Trophoblast cell (in vitro differentiated cells and primary cell): ENCODE results near the gene PRTG.

Experiments used
- DNase-seq, 2 donors: peaks; one replicate each; pipeline ENCODE4 v3.0.0-alpha.2; 2016
- H2AFZ ChIP-seq: 2 replicates; pipeline ENCODE4 v1.6.1; 2013; ENCODE audit warnings: low read length, moderate library complexity, mild to moderate bottlenecking; ENCODE audit not compliant: insufficient read depth, poor library complexity
- H2AK5ac ChIP-seq: 2 replicates; pipeline ENCODE4 v1.6.1; 2013; ENCODE audit warnings: mild to moderate bottlenecking, low read length
- H2BK120ac ChIP-seq: 2 replicates; pipeline ENCODE4 v1.6.1; 2013; ENCODE audit warnings: low read length, mild to moderate bottlenecking, moderate library complexity; ENCODE audit not compliant: insufficient read depth, poor library complexity
- H2BK12ac ChIP-seq: 2 replicates; pipeline ENCODE4 v1.6.1; 2013; ENCODE audit warnings: mild to moderate bottlenecking, low read length, moderate library complexity
- H2BK5ac ChIP-seq: 2 replicates; pipeline ENCODE4 v1.6.1; 2013; ENCODE audit warnings: low read length, low read depth, moderate library complexity, mild to moderate bottlenecking; ENCODE audit not compliant: poor library complexity
- H3K14ac ChIP-seq: 2 replicates; pipeline ENCODE4 v1.6.1; 2013; ENCODE audit warnings: mild to moderate bottlenecking, low read length
- H3K18ac ChIP-seq: 2 replicates; pipeline ENCODE4 v1.6.1; 2013; ENCODE audit warnings: mild to moderate bottlenecking, low read length
- H3K23ac ChIP-seq: 2 replicates; pipeline ENCODE4 v1.6.1; 2013; ENCODE audit warnings: low read length
- H3K27ac ChIP-seq: 2 replicates; pipeline ENCODE4 v1.5.1; 2013; ENCODE audit warnings: low read depth, mild to moderate bottlenecking, inconsistent platforms, low read length, moderate library complexity
- H3K27me3 ChIP-seq: 2 replicates; pipeline ENCODE4 v1.6.1; 2013; ENCODE audit warnings: inconsistent platforms, mild to moderate bottlenecking, low read length, moderate library complexity; ENCODE audit not compliant: insufficient read depth
- H3K36me3 ChIP-seq, 2 experiments: 1 replicate in 1 of 2; 2 replicates in 1 of 2; pipeline ENCODE4 v1.6.1; 2013; ENCODE audit warnings: low read length in 2 of 2, mild to moderate bottlenecking in 2 of 2, moderate library complexity in 1 of 2; ENCODE audit not compliant: insufficient read depth in 2 of 2, control insufficient read depth in 1 of 2
- H3K4ac ChIP-seq: 2 replicates; pipeline ENCODE4 v1.6.1; 2013; ENCODE audit warnings: low read depth, mild to moderate bottlenecking, low read length, moderate library complexity
- H3K4me1 ChIP-seq, 2 experiments: 1 replicate in 1 of 2; 2 replicates in 1 of 2; pipeline ENCODE4 v1.6.1; 2013; ENCODE audit warnings: low read length in 2 of 2, mild to moderate bottlenecking in 2 of 2, moderate library complexity in 1 of 2; ENCODE audit not compliant: insufficient read depth in 2 of 2, control insufficient read depth in 1 of 2
- H3K4me2 ChIP-seq: 2 replicates; pipeline ENCODE4 v1.6.1; 2013; ENCODE audit warnings: inconsistent platforms, mild to moderate bottlenecking, low read length, moderate library complexity
- H3K4me3 ChIP-seq: 2 replicates; pipeline ENCODE4 v1.5.1; 2013; ENCODE audit warnings: mild to moderate bottlenecking, low read depth, low read length, inconsistent platforms
- H3K79me1 ChIP-seq: one replicate; pipeline ENCODE4 v1.6.1; 2013; ENCODE audit warnings: low read length
- H3K79me2 ChIP-seq: 2 replicates; pipeline ENCODE4 v1.6.1; 2013; ENCODE audit warnings: low read length, mild to moderate bottlenecking; ENCODE audit not compliant: control insufficient read depth, insufficient read depth, poor library complexity
- H3K9ac ChIP-seq: 2 replicates; pipeline ENCODE4 v1.6.1; 2013; ENCODE audit warnings: mild to moderate bottlenecking, low read length
- H3K9me3 ChIP-seq: 2 replicates; pipeline ENCODE4 v1.6.1; 2013; ENCODE audit warnings: low read depth, mild to moderate bottlenecking, control low read depth, inconsistent platforms, low read length; ENCODE audit not compliant: insufficient read depth
- H4K12ac ChIP-seq: 2 replicates; pipeline ENCODE4 v1.6.1; 2013; ENCODE audit warnings: low read depth, mild to moderate bottlenecking, low read length, moderate library complexity
- H4K8ac ChIP-seq: 2 replicates; pipeline ENCODE4 v1.6.1; 2013; ENCODE audit warnings: low read depth, mild to moderate bottlenecking, low read length, moderate library complexity
- H4K91ac ChIP-seq: one replicate; pipeline ENCODE4 v1.6.1; 2013; ENCODE audit warnings: low read depth, mild to moderate bottlenecking, low read length, moderate library complexity
- WGBS: extraction: QIAGEN DNeasy Blood & Tissue Kit; methylation state at CpG from one replicate; pipeline ENCODE4 v1.1.7; 2013; ENCODE audit warnings: missing lambda C conversion rate; ENCODE audit not compliant: insufficient read length, insufficient coverage; ENCODE audit errors: extremely low coverage; 5-methylcytosine and 5-hydroxymethylcytosine counted together

Gene PRTG

DNA sequence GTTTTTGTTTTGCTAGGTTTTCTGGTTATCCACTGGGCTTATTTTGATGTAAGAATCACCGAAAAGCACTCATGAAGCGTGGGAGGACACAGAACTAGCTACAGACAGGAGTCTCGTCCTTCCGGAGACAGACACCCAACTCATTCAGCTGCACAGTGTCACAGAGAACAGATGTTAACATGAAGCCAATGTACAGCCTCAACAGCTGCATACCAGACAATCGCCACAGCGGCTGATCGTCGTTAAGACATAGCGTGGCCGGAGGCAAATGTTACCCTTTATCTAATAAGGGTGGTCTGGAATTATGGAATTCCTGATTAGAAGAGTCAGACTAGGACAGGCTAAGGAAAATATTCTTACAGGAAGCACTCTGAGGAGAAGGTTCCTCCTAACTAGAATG is 153.7 kb downstream of the PRTG start:
- Histone ChIP-seq H3K9ac (no peak overlapping the region), H2AFZ (no peak overlapping the region), H4K12ac (no peak overlapping the region), H3K14ac (no peak overlapping the region), H3K36me3 (no peaks in the 10 kb centered on the region), H3K79me1 (peaks cover 8% of the 10 kb centered on the region), H4K91ac (no peak overlapping the region), H2BK5ac (no peak overlapping the region), H4K8ac (no peak overlapping the region), H3K4me3 (no peak overlapping the region), H2BK12ac (no peak overlapping the region), H3K4me2 (no peak overlapping the region), H3K79me2 (peaks cover 4% of the 10 kb centered on the region), H3K9me3 (no peaks in the 10 kb centered on the region), H3K27me3 (peaks cover 14% of the 10 kb centered on the region), H2AK5ac (no peak overlapping the region), H2BK120ac (no peak overlapping the region), H3K18ac (no peak overlapping the region), H3K4me1 (peaks cover 3 to 4% of the 10 kb centered on the region in 2 experiments), H3K23ac (no peak overlapping the region), H3K27ac (no peak overlapping the region), H3K4ac (no peak overlapping the region)
- DNase-seq: peak; percentile 71 to 87
- WGBS: no CpG with 5 or more reads among the region's 10 CpGs

DNA sequence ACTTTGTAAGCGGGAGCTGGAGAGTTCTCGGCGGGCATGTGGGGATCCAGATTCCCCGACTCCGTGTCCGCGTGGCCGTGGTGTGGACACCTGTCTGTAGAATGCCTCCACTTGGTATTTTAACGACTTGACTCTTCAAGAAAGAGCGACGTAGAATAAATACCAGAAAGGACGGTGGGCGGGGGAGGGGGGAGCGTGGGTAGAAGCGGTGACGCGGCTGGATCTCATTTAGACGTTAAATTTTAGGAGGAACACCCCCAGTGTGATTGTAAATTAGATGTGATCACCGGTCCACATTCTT is 154.2 kb downstream of the PRTG start:
- Histone ChIP-seq H3K79me2 (peaks cover 4% of the 10 kb centered on the region), H2AFZ (peak overlapping the region; percentile 97)
- peak; percentile 39 to 47 for DNase-seq

DNA sequence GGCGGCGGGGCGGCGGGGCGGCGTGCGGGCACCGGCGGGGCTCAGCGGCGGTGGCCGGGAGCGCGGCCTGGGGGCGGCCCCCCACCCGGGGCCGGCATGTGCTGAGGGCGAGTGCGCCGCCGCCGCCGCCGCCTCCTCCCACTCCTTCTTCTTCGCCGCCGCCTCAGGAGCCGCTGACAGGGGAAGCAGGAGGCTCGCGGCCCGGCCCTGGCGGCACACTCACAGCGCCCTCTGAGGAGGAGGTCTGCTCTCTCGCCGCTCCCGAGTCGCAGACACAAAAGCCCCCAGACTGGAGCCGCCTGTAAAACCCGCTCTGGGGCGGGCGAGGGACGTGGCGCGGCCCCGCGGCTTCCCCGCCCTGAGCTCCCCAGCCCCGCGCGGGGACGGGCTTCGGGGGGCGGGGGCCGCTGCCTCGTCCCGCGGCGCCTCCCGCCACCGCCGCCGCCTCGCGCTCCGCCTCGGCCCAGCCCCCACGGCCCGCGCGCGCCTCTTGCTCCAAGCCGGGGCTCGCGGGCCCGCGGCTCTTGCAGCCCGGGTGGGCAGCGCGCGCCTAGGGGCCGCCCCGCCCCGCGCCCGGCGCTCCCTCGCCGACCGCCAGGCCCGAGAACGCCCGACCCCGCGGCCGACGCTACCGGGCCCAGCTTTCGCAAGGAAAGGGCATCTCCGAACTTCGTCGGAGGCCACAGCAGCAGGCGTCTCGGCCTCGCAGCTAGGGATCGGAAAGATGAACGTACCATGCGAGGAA is 154.7 kb downstream of the PRTG start, which contains the start of gene PYGO1:
TSS of gene PYGO1 (minus strand) at position 276 of the 745 bp plus-strand sequence. CDS start 462 bp downstream, outside the sequence.
- H4K91ac ChIP-seq: peak within 1 kb of the TSS; percentile 77
- peak; percentile 55 to 65 for DNase-seq
- H3K79me1 ChIP-seq: peaks cover 8% of the 10 kb centered on the region
- H3K27ac ChIP-seq: peak within 1 kb of the TSS; percentile 8
- WGBS: no CpG with 5 or more reads among the region's 107 CpGs
- H3K9me3 ChIP-seq: no peaks in the 10 kb centered on the region
- H3K23ac ChIP-seq: no peak within 1 kb of the TSS
- peak within 1 kb of the TSS; percentile 97 for H2AFZ ChIP-seq
- H2AK5ac ChIP-seq: no peak within 1 kb of the TSS
- peak within 1 kb of the TSS; percentile 60 for H2BK120ac ChIP-seq
- peaks cover 3 to 4% of the 10 kb centered on the region in 2 experiments for H3K4me1 ChIP-seq
- H2BK5ac ChIP-seq: peak within 1 kb of the TSS; percentile 68
- peak within 1 kb of the TSS; percentile 66 for H3K4me3 ChIP-seq
- H3K4me2 ChIP-seq: peak within 1 kb of the TSS; percentile 74
- H3K4ac ChIP-seq: peak within 1 kb of the TSS; percentile 56
- H3K36me3 ChIP-seq: no peaks in the 10 kb centered on the region
- peaks cover 14% of the 10 kb centered on the region for H3K27me3 ChIP-seq
- H3K9ac ChIP-seq: peak within 1 kb of the TSS; percentile 59
- peak within 1 kb of the TSS; percentile 81 for H3K18ac ChIP-seq
- H4K8ac ChIP-seq: peak within 1 kb of the TSS; percentile 79
- H3K14ac ChIP-seq: peak within 1 kb of the TSS; percentile 92
- H3K79me2 ChIP-seq: peaks cover 4% of the 10 kb centered on the region
- H2BK12ac ChIP-seq: peak within 1 kb of the TSS; percentile 84
- H4K12ac ChIP-seq: peak within 1 kb of the TSS; percentile 81

More for the DNA sequence above, 154.2 kb downstream of the PRTG start:
- Histone ChIP-seq H3K18ac (peak overlapping the region; percentile 60), H4K91ac (peak overlapping the region; percentile 77), H2BK5ac (peak overlapping the region; percentile 68), H3K9ac (peak overlapping the region; percentile 19), H3K23ac (no peak overlapping the region), H3K27ac (peak overlapping the region; percentile 8), H3K9me3 (no peaks in the 10 kb centered on the region), H3K14ac (peak overlapping the region; percentile 92), H2BK120ac (peak overlapping the region; percentile 60), H2BK12ac (peak overlapping the region; percentile 84), H3K4me2 (peak overlapping the region; percentile 74), H3K4ac (peak overlapping the region; percentile 56), H2AK5ac (no peak overlapping the region), H4K12ac (peak overlapping the region; percentile 35), H3K4me1 (peaks cover 3 to 4% of the 10 kb centered on the region in 2 experiments), H3K79me1 (peaks cover 8% of the 10 kb centered on the region), H3K36me3 (no peaks in the 10 kb centered on the region), H4K8ac (peak overlapping the region; percentile 72), H3K4me3 (peak overlapping the region; percentile 66), H3K27me3 (peaks cover 14% of the 10 kb centered on the region)
- WGBS: no CpG with 5 or more reads among the region's 19 CpGs

DNA sequence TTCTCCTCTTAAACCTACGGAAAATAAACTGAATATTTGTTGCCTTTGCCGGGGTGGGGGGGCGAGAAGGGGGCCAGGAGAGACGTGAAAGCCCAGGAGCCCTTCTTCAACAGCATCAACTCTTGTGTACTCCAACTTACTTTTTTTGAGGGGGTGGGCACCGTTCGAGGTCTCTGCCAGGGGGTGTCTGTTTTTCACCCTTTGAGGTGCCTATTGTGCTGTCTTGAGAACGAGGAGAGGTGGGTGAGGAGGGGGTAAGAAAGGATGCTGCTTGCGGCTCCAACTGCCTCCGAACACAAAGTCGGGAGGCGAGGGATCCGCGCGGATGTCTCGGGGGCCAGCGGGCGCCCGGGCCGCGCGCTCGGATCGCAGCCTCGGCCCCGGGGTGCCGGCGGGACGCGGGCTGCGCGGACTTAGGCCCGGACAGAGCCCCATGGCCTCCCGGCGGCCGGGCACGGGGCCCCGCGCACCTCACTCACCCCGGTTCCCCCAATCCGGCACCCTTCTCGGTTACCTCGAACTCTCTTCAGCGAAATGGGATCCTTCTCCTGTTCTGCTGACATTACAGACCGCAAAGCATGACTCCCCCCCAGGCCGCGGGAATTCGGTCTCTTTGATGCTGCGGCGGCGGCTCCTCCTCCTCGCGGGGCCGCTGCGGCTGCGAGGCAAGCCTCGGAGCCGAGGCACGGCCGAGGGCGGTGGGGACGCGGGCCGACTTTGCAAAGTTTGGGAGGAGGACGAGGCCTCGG is 155.5 kb downstream of the PRTG start:
- no peak overlapping the region for H2AK5ac ChIP-seq
- peak overlapping the region; percentile 66 for H3K4me3 ChIP-seq
- peak overlapping the region; percentile 59 for H3K14ac ChIP-seq
- H4K8ac ChIP-seq: peak overlapping the region; percentile 79
- H2BK12ac ChIP-seq: peak overlapping the region; percentile 76
- no peak overlapping the region for H2BK5ac ChIP-seq
- H3K4ac ChIP-seq: no peak overlapping the region
- peak overlapping the region; percentile 74 for H3K4me2 ChIP-seq
- peak in 1 of 2 donors; percentile 46 for DNase-seq
- H3K9me3 ChIP-seq: no peaks in the 10 kb centered on the region
- peaks cover 8% of the 10 kb centered on the region for H3K79me1 ChIP-seq
- no peak overlapping the region for H3K27ac ChIP-seq
- peak overlapping the region; percentile 81 for H3K18ac ChIP-seq
- no peak overlapping the region for H3K23ac ChIP-seq
- peak overlapping the region; percentile 81 for H4K12ac ChIP-seq
- H3K79me2 ChIP-seq: peaks cover 4% of the 10 kb centered on the region
- peak overlapping the region; percentile 53 for H3K9ac ChIP-seq
- peak overlapping the region; percentile 95 for H2AFZ ChIP-seq
- WGBS: no CpG with 5 or more reads among the region's 65 CpGs
- peaks cover 3 to 4% of the 10 kb centered on the region in 2 experiments for H3K4me1 ChIP-seq
- no peaks in the 10 kb centered on the region for H3K36me3 ChIP-seq
- peak overlapping the region; percentile 23 for H2BK120ac ChIP-seq
- peak overlapping the region; percentile 57 for H4K91ac ChIP-seq
- H3K27me3 ChIP-seq: peaks cover 14% of the 10 kb centered on the region
